ENCODE measurements around the gene GLP1R.

The GLP1R gene

GRCh38 chr6:39048481-39049399 is at the start of gene GLP1R:
Gene GLP1R, plus strand, starts transcription at chr6:39048781. Its CDS starts 60 bp downstream, at chr6:39048841.
- DNase-seq (ENCODE audit: low read depth) = no peak
- TF ChIP-seq CTCF (conservative IDR thresholded peaks at IDR 0.05; ENCODE audit: control insufficient read depth, insufficient read depth, low read depth, low read length) = no peak
- no peak within 1 kb of the TSS for H3K4me3 ChIP-seq (ENCODE audit: control insufficient read depth, low read depth, low read length)

GRCh38 chr6:39003072-39003471 is 45.5 kb upstream of the GLP1R start:
- no peak overlapping the region for H3K4me3 ChIP-seq (ENCODE audit: control insufficient read depth, low read depth, low read length)
- TF ChIP-seq CTCF (conservative IDR thresholded peaks at IDR 0.05; ENCODE audit: control insufficient read depth, insufficient read depth, low read depth, low read length) = peak; percentile 19
- DNase-seq (ENCODE audit: low read depth) = no peak

GRCh38 chr6:39003492-39003891 is 45.1 kb upstream of the GLP1R start:
- no peak overlapping the region for H3K4me3 ChIP-seq (ENCODE audit: control insufficient read depth, low read depth, low read length)
- DNase-seq (ENCODE audit: low read depth) = no peak
- no peak for TF ChIP-seq CTCF (conservative IDR thresholded peaks at IDR 0.05; ENCODE audit: control insufficient read depth, insufficient read depth, low read depth, low read length)

GRCh38 chr6:39004801-39005200 is 43.8 kb upstream of the GLP1R start:
- no peak for TF ChIP-seq CTCF (conservative IDR thresholded peaks at IDR 0.05; ENCODE audit: control insufficient read depth, insufficient read depth, low read depth, low read length)
- DNase-seq (ENCODE audit: low read depth) = no peak
- no peak overlapping the region for H3K4me3 ChIP-seq (ENCODE audit: control insufficient read depth, low read depth, low read length)

- no peak overlapping the region for H3K4me3 ChIP-seq (ENCODE audit: control insufficient read depth, low read depth, low read length)
- DNase-seq (ENCODE audit: low read depth) = no peak
- no peak for TF ChIP-seq CTCF (conservative IDR thresholded peaks at IDR 0.05; ENCODE audit: control insufficient read depth, insufficient read depth, low read depth, low read length)
Measured at GRCh38 chr6:39005774-39006173, 42.8 kb upstream of the GLP1R start.

- no peak overlapping the region for H3K4me3 ChIP-seq (ENCODE audit: control insufficient read depth, low read depth, low read length)
- DNase-seq (ENCODE audit: low read depth) = no peak
- no peak for TF ChIP-seq CTCF (conservative IDR thresholded peaks at IDR 0.05; ENCODE audit: control insufficient read depth, insufficient read depth, low read depth, low read length)
Measured at GRCh38 chr6:39007575-39007974, 41.0 kb upstream of the GLP1R start.
